HG02938 (cell line): ENCODE measurements around the gene ITGA3.

Experiments
- ATAC-seq: cut with Tn5 transposase; IDR thresholded peaks from one replicate; pipeline ENCODE4 v1.9.1; 2021; ENCODE audit warnings: mild to moderate bottlenecking, moderate library complexity; ENCODE audit not compliant: unreplicated experiment

Gene ITGA3

DNA sequence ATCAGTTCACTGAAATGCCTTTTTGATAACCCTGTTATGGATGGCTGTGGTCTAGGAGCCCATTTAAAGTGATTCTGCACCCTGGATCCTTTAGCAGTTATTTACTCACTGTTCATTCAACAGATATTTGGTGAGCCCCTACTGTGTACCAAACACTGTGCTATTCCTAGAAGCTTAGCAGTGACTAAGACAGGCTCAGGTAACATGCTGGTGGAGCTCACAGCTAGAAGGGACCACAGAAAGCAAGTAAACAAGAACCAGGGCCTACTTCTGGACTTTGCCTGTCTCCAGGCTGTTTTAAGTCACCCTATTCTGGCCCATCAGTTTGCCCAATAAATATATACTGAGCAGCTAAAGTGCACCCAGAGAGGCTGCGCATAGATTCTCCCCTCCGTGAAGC is 11.1 kb downstream of the ITGA3 start:
- no peak for ATAC-seq

GRCh38 chr17:50067996-50068395 is 12.1 kb downstream of the ITGA3 start:
- no peak for ATAC-seq

- ATAC-seq = no peak
Observed at GRCh38 chr17:50070908-50071680, 15.2 kb downstream of the ITGA3 start.

GRCh38 chr17:50071692-50072091 is 15.8 kb downstream of the ITGA3 start:
- no peak for ATAC-seq

DNA sequence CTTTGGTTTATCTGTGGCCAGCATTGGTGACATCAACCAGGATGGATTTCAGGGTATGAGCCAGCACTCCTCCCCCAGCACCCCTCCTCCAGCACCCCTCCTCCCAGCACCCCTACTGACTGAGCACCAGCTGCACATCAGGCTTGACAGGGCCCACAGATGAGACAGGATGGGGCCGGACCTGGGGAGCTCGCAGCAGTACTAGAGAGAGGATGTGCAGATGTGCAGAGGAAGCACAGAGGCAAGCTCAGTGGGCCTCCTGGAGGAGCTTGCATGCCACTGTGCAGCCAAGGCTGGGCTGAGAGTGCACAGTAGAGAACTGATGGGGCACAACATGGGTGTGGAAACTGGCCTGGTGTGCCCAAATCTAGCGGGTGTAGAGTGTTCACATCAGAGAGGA is 16.2 kb downstream of the ITGA3 start:
- no peak for ATAC-seq

DNA sequence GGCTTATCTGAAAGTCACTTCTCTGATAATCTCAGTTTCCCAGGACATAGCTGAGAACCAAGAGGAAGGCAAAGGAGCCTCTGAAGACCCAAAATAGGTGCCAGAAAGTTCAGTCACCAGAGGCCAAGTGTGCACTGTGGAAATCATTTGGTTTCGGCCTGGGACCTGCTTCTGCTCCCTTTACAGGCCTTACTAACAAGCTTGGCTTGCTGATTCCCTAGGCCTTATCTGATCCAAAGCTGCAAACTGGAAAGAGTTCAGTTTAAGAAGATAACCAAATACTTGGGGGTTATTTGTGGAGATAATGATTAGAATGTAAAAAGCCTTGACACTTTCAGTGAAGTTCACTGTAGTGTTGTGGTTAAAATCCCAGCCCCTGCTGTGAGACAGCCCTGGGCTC is 17.0 kb downstream of the ITGA3 start:
- no peak for ATAC-seq

DNA sequence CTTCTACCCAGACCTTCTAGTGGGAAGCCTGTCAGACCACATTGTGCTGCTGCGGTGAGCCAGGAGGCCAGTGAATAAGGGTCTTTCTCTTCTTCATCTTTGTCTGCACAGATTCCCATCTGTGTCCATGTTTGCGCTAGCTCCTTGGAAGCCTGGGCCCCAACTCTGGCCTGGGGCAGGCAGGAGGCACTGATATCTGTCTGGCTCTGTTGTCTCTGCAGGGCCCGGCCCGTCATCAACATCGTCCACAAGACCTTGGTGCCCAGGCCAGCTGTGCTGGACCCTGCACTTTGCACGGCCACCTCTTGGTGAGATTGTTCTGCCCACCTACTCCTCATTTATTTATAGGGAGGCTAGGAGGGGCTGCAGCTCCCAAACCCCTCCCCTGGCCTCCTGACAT is 18.3 kb downstream of the ITGA3 start:
- ATAC-seq = no peak

DNA sequence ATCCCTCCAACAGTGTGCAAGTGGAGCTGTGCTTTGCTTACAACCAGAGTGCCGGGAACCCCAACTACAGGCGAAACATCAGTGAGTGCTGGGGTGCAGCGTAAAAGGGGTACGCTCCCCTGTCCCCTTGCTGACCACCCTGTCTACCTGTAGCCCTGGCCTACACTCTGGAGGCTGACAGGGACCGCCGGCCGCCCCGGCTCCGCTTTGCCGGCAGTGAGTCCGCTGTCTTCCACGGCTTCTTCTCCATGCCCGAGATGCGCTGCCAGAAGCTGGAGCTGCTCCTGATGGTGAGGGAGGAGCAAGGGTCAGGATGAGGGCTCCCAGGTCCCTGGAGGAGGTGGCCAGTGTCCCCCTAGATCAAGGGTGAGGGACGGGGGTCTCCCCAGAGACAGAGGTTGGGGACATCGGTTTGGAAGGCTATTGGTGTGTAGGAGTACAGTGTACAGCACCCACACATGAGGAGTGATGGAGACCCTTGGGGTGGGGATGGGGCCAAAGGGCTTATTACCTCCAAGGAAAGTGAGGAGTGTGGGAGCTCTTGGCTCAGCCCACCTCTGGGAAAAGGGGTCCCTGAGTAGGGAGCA is 19.6 kb downstream of the ITGA3 start:
- ATAC-seq = no peak

- ATAC-seq = no peak
Observed at GRCh38 chr17:50076221-50076590, 20.3 kb downstream of the ITGA3 start.

GRCh38 chr17:50076591-50077235 is 20.8 kb downstream of the ITGA3 start:
- no peak for ATAC-seq

DNA sequence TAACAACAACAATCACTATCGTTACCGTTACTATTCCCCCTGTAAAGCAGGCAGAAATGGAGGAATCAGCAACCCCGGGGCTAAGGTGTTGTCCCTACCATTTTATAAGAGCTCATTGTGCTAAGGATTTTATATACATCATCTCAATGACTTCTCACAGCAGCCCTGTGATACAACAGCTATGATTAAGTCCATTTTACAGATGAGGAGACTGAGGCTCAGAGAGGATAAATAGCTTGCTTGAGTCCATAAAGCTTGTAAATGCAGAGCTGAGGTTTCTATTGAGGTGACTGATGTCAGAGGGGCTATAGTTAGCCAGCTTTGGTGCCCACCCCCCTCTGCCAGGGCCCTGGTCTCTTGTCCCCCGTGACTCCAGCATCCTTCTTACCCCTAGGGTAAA is 22.5 kb downstream of the ITGA3 start:
- no peak for ATAC-seq

DNA sequence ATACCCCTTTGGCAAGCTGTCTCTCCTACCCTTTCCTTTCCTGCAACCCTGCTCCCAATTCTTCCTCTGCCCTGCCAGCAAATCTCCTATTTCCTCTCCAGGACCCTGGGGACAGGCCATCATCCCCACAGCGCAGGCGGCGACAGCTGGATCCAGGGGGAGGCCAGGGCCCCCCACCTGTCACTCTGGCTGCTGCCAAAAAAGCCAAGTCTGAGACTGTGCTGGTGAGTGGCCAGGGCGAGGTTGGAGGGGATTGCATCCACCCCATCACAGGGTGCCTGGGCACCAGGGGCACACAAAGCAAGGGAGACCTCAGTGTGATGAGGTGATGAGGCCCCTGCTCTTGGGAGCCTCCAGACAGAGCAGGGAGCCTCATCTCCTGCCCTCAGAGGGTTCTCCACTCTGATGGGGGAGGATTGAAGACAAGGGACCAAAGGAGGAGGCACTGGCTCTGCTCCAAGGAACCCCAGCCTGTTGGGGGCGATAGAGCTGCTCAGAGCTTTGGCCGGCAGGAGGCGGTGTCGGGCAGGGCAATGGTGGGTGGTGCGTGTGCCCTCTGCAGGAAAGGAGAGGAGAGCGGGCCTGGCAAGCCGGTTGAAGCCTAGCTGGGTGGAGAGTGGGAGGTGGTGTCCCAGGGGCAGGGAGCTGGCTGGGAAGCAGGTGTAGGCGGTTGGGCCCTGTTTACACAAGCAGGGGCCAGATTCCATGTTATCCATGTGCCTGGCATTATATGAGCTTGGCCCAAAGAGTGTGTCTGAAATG is 23.6 kb downstream of the ITGA3 start:
- no peak for ATAC-seq

DNA sequence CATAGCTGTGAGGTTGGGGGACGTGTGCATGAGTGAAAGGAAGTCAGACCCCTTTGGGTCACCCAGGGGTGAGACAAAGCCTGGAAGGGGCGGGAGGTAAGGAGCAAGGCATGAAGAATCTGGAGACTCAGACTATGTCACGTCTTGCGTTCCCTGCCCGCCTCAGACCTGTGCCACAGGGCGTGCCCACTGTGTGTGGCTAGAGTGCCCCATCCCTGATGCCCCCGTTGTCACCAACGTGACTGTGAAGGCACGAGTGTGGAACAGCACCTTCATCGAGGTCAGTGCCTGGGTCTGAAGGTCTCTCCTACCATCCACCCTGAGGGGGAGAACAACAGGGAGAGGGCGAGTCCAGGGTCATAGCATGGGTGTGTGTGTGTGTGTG is 24.2 kb downstream of the ITGA3 start:
- no peak for ATAC-seq

DNA sequence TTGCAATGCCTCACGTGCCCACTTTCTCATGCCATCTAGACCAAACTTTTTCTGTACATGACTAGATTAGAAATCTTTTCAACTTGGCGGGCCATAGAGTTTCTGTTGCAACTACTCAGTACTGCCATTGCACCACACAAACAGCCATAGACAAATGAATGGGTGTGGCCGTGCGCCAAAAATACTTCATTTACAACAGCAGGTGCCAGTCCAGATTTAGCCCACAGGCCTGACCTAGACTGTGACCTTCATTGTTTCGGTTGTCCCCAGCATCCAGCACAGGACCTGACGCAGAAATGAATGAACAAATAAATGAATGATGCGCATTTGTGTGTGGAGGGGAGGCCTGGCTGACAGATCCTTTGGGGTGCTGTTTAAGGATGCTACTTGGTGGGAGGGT is 24.9 kb downstream of the ITGA3 start:
- ATAC-seq = no peak

GRCh38 chr17:50081757-50082156 is 25.8 kb downstream of the ITGA3 start:
- no peak for ATAC-seq

- no peak for ATAC-seq
Observed at GRCh38 chr17:50087246-50087911, 31.5 kb downstream of the ITGA3 start.

DNA sequence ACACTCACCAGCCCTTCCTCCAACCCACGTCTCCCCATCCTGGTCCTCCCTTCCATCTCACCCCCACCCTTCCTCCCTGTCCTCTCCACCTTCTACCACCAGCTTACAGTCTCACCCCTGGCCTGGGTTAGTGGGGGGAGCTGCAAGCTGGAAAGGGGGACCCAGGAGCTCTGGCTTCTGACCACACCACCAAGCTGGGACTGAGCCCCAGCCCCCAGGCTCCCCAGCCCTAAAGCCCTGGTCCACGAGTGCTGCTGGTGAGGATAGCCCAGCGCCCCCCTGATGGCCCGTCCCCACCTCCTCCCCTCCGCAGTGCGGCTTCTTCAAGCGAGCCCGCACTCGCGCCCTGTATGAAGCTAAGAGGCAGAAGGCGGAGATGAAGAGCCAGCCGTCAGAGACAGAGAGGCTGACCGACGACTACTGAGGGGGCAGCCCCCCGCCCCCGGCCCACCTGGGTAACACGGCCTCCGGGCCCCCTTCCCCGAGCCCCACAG is 32.0 kb downstream of the ITGA3 start:
- ATAC-seq = no peak

- ATAC-seq = no peak
Observed at GRCh38 chr17:50088952-50089825, 33.3 kb downstream of the ITGA3 start.

- ATAC-seq = no peak
Observed at GRCh38 chr17:50090071-50090470, 34.2 kb downstream of the ITGA3 start.
